ENCODE measurements around the gene METTL6. TPM values are rescaled to one million over a fixed set of nuclear protein-coding genes. Genes with fewer than 3 reads are reported as not detected.
A peak's percentile ranks its signal among the peaks of the same experiment; 100 is the strongest.

METTL6 gene
- total RNA-seq, 1 donor from 2014 or later: 8.0 TPM

DNA sequence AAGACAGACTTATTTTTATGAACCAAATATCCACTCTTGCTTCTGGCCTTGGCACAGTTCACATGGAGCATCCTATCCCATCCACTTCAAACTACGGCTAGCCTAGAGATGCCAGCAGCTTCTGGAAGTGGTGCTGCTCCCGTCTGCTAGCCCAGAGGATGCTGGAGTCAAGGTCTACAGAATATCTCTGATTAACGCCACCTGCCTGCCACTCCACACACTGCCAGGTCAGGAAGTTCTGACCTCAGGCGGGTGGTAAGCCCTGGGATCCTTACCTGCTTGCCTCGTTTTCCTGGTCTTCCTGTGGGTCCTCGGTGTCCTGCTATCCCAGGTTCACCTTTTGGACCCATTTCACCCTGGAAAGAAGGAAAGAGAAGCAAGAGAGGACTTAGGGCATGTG, 42.9 kb upstream of the METTL6 start:
- H3K9me3 ChIP-seq: no peaks in the 10 kb centered on the region
- no peak for DNase-seq (ENCODE audit: low spot score in 2 of 2)
- H3K4me1 ChIP-seq: peaks cover 0 to 3% of the 10 kb centered on the region in 2 donors
- peaks cover 0 to 4% of the 10 kb centered on the region in 2 donors for H3K36me3 ChIP-seq
- H3K27me3 ChIP-seq: no peaks in the 10 kb centered on the region
- H3K27ac ChIP-seq: no peak overlapping the region
- intact Hi-C loops (cut with DNase I): no loop called here
- TF ChIP-seq, protein P1, sequence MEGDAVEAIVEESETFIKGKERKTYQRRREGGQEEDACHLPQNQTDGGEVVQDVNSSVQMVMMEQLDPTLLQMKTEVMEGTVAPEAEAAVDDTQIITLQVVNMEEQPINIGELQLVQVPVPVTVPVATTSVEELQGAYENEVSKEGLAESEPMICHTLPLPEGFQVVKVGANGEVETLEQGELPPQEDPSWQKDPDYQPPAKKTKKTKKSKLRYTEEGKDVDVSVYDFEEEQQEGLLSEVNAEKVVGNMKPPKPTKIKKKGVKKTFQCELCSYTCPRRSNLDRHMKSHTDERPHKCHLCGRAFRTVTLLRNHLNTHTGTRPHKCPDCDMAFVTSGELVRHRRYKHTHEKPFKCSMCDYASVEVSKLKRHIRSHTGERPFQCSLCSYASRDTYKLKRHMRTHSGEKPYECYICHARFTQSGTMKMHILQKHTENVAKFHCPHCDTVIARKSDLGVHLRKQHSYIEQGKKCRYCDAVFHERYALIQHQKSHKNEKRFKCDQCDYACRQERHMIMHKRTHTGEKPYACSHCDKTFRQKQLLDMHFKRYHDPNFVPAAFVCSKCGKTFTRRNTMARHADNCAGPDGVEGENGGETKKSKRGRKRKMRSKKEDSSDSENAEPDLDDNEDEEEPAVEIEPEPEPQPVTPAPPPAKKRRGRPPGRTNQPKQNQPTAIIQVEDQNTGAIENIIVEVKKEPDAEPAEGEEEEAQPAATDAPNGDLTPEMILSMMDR (IDR thresholded peaks at IDR 0.05): no peak
- no peak overlapping the region for H3K4me3 ChIP-seq

DNA sequence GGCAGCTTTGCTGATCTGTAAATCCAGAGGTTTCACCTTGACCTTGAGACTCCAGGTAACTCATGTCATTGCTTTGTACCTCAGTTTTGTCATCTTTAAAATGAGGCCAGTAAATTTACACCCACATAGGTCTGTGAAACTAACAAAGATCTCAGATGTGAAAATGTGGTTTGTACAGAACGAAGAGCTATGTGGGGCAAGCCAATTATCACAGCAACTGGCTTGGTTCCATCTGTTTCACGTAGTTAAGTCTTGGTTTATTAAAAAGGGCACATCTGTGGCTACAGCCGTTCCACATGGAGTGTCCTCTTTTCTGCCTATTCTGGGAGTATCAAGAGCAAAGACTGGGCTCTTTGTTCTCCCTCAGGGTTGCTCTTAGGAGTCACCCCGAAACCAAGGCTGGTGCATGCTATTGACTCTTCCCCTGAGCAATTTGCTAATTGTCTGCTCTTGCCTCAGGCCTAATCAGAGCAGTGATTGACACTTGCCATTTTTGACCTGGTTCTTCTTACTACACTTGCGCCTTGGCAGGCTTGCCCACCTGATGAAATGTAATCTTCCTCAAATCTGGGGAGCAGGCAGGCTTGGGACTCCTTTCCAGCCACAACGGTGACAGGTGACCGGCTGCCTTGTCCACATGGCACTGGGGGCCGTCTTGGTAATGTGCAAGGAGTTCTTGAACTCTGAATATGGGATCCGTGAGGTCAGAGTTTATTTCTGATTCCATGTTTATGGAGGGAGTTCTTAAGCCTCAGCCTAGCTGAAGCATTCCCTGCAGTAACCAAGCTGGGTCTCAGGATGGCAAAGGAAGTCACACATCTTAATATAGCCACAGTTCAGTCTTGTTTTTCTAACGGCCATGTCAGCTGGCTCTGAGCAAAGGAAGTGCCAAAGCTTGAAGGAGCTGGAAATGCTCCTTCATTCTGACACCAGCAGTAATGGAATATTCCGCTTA, 40.2 kb upstream of the METTL6 start:
- H3K4me3 ChIP-seq: no peak overlapping the region
- H3K27ac ChIP-seq: peak overlapping the region; percentile 68 to 86
- peaks cover 0 to 4% of the 10 kb centered on the region in 2 donors for H3K36me3 ChIP-seq
- intact Hi-C loops (cut with DNase I): no loop called here
- H3K4me1 ChIP-seq: peaks cover 0 to 3% of the 10 kb centered on the region in 2 donors
- no peaks in the 10 kb centered on the region for H3K27me3 ChIP-seq
- H3K9me3 ChIP-seq: no peaks in the 10 kb centered on the region
- DNase-seq (ENCODE audit: low spot score in 2 of 2): peak in 1 of 2 donors; percentile 19
- TF ChIP-seq, protein P1 (IDR thresholded peaks at IDR 0.05): no peak

DNA sequence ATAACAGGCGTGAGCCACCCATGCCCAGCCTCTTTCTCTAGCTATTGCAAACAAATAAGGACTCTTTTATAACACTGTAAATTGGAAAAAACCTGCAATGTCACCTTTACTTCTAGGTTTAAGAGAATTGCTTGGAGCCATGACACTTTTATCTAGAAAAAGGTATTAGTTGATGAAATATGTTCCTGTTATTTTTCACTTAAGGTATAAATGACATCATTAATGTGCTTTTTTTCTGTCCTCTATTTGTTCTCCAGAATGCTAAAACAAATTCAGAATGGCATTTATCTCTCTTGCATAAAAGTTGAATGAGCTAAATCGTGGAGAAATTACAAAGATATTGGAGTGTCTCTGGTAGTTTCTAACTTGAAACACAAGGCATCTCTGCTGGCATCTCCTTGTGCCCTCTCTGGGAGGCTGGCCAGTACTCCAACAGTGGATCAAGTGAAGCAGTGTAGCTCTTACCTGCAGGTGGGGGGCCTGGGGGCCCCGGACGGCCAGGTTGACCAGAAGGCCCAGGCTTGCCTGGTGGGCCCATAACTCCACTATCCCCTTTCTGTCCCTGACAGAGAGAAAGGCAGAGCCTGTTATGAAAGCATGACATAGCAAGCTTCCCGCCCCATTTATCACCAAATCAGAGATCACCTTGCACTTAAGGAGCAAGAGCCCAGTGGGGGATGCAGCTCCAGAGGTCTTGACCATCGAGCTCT, 38.7 kb upstream of the METTL6 start:
- Histone ChIP-seq H3K27ac (no peak overlapping the region), H3K9me3 (no peaks in the 10 kb centered on the region), H3K4me3 (no peak overlapping the region), H3K36me3 (peaks cover 0 to 4% of the 10 kb centered on the region in 2 donors), H3K27me3 (no peaks in the 10 kb centered on the region), H3K4me1 (peaks cover 0 to 3% of the 10 kb centered on the region in 2 donors)
- DNase-seq (ENCODE audit: low spot score in 2 of 2): no peak
- intact Hi-C loops (cut with DNase I): no loop called here
- TF ChIP-seq, protein P1 (IDR thresholded peaks at IDR 0.05): no peak

DNA sequence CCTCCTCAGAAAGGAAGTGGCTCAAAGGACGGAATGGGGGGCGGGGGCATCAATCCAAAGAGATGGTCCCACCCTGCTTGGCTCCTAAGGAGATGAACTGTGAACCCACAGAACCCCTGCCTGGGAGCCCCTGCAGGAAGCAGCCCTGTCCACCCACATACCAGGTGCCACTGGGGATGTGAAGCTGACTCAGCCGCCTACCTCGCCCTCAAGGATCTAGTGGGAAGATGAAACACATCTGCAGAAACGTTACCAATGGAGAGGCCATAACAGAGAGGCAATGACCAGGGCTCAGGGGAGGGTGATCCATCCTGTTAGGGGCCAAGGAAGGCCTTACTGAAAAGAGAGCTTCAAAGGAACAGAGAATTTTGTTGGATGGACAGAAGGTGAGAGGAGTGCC, 35.1 kb upstream of the METTL6 start:
- Histone ChIP-seq H3K36me3 (no peaks in the 10 kb centered on the region), H3K4me1 (peaks cover 0 to under 1% of the 10 kb centered on the region in 2 donors), H3K27me3 (no peaks in the 10 kb centered on the region), H3K27ac (no peak overlapping the region), H3K4me3 (no peak overlapping the region), H3K9me3 (no peaks in the 10 kb centered on the region)
- intact Hi-C loops (cut with DNase I): no loop called here
- TF ChIP-seq, protein P1 (IDR thresholded peaks at IDR 0.05): no peak
- DNase-seq (ENCODE audit: low spot score in 2 of 2): no peak

DNA sequence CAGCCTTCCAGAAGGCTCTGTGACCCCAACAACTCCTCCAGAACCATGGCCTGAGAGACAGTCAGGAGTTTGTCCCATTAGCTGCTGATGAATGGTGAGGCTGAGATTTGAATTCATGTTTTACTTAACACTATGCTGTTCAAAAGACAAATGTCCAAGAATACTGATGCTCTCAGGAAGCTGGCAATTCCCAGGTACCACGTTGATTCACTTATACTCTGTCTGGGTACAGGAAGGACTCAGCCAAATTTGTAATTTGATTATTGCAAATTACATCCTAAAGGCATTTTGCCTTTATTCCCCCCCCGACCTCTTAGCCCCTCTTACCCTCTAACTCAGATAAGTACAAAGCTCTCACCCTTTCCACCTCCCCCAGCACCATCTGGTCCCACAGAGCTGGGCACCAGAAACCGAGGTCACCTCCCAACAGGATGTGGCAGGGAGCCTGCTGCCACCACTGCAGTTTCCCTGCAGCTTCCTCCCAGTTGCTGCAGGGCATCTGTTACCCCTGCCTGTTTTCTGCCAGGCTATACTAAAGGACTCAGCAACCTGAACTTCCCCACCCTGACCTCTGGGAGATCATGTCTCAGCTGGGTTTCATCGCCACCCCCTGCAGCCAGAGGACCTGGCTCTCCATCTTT, 33.7 kb upstream of the METTL6 start:
- DNase-seq (ENCODE audit: low spot score in 2 of 2): peak in 1 of 2 donors; percentile 56
- TF ChIP-seq, protein P1 (IDR thresholded peaks at IDR 0.05): no peak
- Histone ChIP-seq H3K27ac (no peak overlapping the region), H3K36me3 (no peaks in the 10 kb centered on the region), H3K4me1 (no peaks in the 10 kb centered on the region), H3K9me3 (no peaks in the 10 kb centered on the region), H3K4me3 (no peak overlapping the region), H3K27me3 (no peaks in the 10 kb centered on the region)
- intact Hi-C loops (cut with DNase I): no loop called here

Measured in ascending aorta (tissue), 2 donors.